Activated gamma-delta T cell (primary cell): Measurements from ENCODE around the gene SLC30A3.
"Not testable (repeated sequence)": the region's sequence is repeated elsewhere in the genome, so short reads cannot be mapped to it uniquely, and the experiment has no call there.

ENCODE experiments used
- DNase-seq: peaks from one replicate; lab custom pipeline; 2025; lab: John Stamatoyannopoulos, UW
- total RNA-seq, 2 donors: gene quantifications; one replicate each; lab custom pipeline; 2026; lab: John Stamatoyannopoulos, UW

SLC30A3 gene, protein sequence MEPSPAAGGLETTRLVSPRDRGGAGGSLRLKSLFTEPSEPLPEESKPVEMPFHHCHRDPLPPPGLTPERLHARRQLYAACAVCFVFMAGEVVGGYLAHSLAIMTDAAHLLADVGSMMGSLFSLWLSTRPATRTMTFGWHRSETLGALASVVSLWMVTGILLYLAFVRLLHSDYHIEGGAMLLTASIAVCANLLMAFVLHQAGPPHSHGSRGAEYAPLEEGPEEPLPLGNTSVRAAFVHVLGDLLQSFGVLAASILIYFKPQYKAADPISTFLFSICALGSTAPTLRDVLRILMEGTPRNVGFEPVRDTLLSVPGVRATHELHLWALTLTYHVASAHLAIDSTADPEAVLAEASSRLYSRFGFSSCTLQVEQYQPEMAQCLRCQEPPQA
- 0 to 0.13 reads per million in 2 donors for total RNA-seq

DNA sequence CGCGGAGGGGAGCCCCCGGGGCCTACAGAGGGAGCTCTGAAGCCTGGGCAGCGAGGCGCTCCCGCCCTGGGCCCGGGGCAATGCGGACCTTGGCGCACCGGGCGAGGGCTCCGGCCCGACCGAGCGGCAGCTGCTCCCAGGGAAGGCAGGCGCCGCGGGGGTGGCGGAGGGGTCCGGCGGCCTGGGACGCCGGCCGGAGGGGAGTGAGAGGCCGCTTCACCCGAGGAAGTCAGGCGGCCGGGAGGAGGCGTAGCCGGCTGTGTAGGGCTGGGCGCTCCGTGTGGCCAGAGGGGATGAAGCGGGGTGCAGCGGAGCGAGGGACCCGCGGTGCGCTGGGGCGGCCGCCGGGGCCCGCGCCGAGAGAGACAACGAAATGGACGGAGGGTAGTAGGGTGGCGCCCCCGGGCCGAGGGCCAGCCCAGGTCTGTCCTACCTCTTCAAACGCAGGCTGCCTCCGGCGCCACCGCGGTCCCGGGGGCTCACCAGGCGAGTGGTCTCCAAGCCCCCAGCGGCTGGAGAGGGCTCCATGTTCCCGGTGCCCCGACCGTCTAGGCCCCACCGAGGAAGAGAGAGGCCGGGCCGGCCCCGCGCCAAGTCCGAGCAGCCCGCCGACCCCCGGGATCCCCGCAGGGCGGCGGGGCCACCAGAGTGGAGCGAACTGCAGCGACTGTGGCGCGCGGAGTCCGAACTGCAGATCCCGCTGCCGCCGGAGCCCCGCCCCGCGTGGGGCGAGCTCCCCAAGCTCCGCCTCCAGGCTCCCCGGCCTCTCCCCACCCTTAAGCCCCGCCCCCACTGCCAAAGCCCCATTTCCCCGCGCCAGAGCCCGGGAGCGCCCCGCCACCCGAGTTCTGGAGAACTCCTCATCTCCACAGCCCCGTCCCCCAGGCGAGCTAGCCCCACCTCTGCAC, at the start of gene SLC30A3:
TSS of gene SLC30A3 (minus strand) at position 669 of the 908 bp plus-strand sequence. CDS start at position 528, 141 bp downstream.
- DNase-seq: peak; percentile 31

DNA sequence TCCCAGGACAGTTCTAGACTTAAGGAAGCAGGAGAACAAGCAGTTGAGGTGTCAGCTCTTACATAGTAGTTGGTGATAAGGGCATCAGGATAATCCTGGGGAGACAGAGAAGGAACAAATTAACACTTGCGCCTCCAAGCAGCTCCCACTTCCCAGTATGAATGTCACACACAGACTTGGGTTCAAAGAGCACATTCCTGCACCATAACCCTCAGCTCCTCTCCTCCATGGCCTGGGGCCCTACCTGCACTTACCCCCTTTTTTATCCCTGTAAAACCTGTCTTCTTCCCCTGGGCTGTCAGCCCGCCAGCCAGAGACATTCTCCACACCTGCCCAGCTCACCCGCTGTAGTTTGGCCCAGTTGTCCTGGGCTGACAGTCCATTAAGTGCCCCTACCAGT, 49.3 kb upstream of the SLC30A3 start:
- DNase-seq: no peak

DNA sequence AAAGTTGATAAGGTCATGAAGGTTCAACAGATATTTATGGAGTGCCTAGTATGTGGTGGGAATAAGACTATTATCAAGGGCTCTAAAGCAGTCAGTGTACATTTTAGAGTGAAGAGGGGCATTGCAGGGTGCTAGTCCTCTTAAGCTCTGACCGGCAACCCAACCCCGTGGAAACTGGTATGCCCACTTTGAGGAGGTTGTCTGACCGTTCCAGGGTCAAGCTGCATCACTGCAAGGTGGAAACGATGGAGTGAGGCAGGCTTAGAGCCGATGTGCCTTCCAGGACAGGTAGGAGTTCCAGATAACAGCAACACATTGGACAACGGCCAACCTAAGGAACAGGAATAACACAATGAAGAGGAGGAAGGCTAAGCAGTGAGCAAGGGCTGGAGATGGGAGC, 46.8 kb upstream of the SLC30A3 start:
- DNase-seq: no peak

DNA sequence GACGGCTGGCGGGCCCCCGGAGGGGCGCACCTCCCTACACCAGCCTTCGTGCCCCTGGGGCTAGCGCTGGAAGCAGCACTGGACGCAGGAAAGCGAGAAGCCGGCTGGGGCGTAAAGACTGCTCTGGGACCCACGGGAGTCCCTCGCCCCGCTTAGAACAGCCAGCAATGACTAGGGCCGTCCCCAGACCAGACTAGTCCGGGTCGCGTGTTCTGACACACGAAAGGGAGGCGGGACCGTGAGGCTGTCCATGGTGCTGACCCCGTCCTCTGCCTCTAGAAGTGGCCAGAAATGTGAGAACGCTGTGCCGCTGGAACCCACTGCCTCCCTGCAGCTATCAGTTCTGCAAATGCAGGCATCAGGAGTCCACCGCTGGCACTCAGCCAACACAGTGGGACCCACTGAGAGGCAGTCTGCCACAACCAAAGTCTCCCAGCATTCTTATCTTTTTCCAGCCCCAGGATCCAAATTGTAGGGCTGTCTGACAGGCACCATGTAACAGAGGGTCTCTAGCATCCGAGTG, 45.6 kb upstream of the SLC30A3 start, which contains the start of gene UCN:
TSS of gene UCN (minus strand) at position 87 of the 523 bp plus-strand sequence. CDS start 550 bp downstream, outside the sequence.
- no peak for DNase-seq

DNA sequence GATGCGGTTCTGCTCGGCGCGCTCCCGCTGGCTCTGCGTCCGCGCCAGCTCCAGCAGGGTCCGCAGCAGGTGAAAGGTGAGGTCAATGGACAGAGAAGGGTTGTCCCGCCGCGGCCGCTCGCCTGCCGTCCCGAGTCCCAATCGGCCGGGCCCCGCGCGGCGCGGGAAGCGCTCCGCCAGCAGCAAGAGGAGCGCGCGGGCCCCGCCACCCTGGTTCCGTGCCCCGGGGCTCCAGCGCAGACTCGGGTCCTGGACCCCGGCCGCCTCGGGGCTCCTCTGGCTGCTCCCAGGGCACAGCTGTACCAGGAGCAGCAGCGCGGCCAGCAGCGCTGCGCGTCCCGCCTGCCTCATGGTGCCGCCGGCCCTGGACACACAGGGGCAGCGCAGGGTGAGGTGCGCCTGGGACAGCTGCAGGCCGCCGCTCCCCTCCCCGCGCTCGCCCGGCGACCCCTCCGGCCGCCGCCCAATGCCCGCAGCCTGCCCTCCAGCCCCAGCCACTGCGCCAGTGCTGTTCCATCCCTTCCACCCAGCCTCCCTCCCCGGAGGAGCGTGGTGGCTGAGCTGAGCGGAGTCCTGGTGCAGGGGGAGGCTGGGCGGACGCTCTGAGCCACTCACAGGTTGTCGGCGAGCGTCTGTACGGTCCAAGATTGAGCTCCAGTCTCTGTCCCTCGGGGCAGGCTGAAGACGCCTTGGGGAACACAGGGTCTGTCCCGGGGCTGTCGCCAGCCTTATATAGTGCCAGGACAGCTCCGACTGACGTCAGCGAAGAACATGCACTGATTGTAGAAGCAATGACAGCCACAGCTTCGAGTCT, 44.9 kb upstream of the SLC30A3 start:
- DNase-seq: no peak

DNA sequence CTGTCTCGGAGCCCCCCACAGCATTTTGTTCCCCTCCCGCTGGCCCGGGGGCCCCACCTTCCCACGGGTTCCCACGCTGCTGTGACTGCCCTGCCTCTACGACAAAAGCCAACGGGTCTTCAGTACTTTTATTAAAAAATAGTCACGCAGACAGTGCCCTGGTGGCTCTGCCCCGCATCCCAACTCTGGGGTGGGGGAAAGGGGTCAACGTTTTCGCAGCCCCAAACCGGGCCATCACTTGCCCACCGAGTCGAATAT, 44.4 kb upstream of the SLC30A3 start:
- DNase-seq: no peak

DNA sequence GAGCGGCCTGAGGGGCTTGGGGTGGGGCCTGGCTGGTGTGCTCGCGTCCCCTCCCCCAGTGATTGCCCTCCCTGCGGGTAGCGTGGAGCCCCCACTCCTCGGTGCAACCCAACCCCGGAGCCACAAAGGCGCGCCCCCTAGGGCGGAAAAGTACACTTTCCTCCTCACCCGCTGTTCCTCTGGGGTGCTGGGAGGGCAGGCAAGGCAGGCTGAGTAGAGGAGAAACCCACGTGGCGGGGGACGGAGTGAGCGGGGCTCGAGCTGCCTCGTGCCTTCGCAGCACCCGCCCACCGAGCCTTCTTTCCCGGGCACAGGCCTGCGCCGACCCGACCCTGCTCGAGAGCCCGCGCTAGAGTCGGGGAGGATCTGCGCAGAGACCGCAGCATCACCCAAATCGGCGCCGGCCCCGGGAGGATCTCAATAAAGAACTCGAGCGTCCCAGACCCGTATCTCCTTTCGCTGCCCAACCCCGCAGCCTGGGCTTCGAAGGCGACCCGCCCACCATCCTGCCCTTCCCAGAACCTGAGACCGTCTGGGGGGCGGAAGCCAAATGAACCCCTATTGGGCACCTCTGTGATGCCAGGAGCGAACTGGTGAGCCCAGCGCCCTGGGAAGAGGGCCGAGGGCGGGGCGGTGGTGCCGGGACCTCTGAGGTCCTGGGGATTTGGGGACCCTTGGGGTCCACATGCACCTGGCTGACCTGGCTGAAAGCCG, 43.9 kb upstream of the SLC30A3 start:
- DNase-seq: no peak

DNA sequence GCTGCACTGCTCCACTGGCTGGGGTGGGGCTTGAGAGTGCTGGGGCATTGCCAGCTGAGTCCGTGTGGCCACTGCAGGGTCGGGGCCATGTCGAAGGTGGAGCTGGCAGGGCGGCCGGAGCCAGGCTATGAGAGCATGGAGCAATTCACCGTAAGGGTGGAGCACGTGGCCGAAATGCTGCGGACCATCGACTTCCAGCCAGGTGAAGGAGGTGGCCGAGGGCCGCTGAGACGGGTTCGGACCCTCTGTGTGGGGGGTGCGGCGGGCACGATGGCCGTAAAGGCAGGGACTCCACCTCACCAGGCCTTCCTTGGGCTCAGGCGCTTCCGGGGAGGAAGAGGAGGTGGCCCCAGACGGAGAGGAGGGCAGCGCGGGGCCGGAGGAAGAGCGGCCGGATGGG, 43.3 kb upstream of the SLC30A3 start:
- DNase-seq: no peak

DNA sequence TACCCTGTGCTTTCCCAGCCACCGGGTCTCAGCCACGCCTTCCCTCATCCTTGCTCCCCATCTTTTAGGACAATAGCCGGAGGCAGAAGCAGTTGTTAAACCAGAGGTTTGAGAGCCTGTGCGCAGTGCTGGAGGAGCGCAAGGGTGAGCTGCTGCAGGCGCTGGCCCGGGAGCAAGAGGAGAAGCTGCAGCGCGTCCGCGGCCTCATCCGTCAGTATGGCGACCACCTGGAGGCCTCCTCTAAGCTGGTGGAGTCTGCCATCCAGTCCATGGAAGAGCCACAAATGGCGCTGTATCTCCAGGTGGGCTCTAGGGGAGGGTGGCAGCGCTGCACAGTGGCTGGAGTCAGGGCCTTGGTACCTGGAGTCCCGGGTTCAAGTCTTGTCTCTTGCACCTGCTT, 42.7 kb upstream of the SLC30A3 start:
- DNase-seq: no peak

DNA sequence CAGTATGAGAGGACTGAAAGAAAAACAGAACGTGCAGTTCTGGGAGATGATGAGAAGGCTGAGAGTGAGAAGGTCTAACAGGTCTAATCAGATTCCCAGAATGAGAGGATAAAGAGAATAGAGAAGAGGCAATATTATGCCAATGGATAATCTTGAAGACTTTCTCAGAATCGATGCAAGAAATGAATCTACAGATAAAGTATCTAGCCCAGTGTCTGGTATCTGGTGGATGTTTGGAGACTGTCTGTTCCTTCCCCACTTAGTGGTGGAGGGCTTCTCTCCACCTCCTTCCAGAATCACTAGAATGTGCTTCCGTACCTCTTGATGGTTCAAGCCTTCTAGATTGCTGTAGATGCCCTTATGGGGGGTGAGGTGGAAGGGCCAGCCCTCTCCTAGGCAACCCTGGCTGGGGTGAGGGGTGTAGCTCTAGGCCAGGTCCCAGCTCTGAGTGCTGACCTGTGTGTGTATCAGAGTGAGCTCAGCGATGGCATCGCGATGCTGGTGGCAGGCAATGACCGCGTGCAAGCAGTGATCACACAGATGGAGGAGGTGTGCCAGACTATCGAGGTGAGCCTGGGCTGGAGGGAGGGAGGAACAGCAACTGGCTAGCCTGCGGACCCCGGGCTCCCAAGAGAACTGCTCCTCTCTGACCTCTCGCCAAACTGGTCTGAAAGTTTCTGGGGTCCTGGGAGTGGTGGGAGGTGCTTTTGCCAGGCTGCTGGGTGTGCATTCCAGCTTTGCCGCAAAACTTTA, 41.8 kb upstream of the SLC30A3 start:
- DNase-seq: no peak

DNA sequence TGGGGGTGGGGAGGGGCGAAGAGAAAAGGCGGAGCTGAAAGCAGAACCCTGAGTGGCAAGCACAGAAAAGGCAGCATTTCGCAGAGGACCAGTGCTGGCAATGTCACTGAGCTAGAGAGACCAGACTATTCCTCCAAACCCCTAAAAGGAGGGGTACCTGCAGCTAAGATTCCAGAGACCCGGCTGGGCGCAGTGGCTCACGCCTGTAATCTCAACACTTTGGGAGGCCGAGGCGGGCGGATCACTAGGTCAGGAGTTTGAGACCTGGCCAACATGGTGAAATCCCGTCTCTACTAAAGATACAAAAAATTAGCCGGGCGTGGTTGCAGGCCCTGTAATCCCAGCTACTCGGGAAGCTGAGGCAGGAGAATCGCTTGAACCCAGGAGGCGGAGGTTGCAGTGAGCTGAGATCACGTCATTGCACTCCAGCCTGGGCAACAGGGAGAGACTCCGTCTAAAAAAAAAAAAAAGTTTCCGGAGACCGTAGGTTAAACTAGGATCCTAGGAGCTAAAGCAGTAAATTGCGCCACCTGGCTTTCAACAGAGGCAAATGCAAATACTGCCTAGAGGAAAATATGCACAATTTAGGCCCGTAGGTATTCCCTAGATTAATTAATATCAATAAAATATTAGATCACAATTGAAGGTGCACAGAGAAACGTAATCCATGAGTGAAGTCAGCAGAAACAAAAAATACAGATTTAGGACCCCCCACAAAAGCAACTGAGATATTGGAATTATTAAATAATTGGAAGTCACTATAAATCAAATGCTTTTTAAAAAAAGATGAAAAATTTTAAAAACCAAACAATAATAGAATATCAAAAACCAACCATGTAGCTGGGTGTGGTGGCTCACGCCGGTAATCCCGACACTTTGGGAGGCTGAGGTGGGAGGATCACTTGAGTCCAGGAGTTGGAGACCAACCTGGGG, 40.5 kb upstream of the SLC30A3 start:
- no peak for DNase-seq

DNA sequence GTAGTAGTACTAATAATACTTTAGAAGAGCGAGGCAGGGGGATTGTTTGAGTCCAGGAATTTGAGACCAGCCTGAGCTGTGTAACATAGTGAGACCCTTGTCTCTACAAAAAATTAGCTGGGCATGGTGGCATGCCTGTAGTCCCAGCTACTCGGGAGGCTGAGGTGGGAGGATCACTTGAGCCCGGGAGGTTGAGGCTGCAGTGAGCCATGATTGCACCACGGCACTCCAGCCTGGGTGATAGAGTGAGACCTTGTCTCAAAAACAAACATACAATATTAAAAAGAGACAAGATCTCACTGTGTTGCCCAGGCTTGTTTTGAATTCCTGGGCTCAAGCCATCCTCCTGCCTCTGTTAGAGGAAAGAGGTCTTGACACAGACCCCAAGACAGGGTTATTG, 37.8 kb upstream of the SLC30A3 start:
- DNase-seq: not testable (repeated sequence)

DNA sequence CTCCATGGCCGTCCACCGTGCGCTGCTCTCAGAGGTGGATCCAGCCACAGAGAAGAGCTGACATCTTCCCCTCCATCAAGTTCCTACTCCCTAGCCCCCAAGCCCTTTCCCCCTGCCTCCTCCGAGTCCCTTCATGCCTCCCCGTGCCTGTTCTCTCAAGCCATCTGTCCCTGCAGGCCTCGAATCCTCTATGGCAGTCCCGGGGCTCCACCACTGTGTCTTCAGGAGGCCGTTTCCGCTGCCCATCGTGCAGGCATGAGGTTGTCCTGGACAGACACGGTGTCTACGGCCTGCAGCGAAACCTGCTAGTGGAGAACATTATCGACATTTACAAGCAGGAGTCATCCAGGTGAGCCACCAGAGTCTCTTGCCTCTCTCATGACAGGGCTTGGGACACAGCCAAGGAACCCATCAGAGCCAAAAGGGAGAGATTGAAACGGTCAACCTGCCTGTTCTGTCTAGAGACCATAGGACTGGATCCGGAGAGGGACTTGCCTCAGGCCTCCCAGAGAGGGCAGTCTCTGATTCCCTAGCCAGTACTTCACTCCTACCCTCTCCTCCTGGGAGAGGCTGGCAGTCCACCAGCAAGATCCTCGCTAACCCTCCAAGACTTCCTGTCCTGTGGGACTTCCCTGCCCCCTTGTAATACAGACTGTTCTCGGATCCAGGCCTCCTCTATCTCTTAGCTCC, 35.7 kb upstream of the SLC30A3 start:
- no peak for DNase-seq

DNA sequence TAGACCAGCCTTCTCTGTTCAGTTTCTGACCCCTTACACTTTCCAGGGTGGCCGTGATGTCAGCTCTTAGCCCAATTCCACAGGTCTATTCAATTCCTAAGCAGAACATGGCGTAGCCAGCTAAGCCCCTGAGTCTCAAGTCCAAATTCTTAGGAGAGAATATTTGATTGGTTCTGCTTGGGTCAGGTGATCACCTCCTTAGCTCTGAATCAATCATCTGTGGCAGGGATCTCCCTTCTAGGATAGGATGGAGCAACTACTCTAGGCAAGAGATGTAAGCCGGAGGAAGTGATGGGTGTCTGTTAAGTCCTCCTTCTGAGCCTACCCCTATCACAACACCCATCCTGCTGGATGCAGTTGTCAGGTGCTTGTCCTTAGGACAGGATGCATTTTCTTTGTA, 34.3 kb upstream of the SLC30A3 start:
- no peak for DNase-seq

DNA sequence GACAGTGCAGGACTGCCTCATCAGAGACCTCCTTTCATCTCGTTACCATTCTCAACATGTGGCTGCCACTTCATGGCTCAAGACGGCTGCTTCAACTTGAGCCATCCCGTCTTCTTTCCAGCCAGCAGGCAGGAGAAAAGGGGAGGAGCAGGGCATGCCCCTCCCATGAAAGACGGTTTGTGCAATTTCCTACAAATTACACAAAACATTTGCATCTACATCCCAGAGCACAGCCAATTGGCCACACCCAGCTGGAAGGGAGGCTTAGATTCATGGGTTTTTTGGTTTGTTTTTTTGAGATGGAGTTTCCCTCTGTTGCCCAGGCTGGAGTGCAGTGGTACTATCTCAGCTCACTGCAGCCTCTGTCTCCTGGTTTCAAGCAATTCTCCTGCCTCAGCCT, 33.6 kb upstream of the SLC30A3 start:
- no peak for DNase-seq

DNA sequence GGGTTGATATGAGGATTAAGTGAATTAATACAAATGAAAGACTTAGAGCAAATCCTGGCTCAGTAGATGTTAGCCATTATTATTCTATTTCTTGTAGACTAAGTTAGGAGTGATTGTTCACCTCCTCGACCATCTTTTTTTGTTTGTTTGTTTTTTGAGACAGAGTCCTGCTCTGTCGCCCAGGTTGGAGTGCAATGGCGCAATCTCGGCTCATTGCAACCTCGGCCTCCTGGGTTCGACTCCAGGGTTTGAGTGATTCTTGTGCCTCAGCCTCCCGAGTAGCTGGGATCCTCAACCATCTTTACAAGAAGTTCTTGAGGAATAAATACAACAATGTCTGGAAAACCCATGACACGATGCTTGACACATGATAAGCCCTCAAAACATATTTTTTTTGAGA, 32.1 kb upstream of the SLC30A3 start:
- no peak for DNase-seq

DNA sequence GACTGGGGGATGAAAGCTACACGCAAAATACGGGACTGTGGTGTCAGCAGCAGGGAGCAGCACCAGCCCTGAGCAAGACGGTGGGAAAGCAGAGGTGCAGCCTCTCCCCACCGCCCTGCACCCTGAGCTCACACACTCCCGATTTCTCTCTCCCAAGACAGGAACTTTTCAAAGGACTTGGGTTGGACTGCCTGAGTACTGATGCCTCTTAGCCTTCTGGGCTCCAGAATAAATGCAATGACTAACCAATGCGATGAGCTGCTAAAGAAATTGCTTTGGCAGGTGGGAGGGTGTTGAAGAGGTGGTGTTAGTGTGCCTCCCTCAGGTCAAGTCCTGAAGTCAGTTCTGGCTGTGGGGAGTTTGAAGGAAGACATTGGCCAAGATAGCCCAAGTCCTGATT, 29.0 kb upstream of the SLC30A3 start:
- DNase-seq: no peak

DNA sequence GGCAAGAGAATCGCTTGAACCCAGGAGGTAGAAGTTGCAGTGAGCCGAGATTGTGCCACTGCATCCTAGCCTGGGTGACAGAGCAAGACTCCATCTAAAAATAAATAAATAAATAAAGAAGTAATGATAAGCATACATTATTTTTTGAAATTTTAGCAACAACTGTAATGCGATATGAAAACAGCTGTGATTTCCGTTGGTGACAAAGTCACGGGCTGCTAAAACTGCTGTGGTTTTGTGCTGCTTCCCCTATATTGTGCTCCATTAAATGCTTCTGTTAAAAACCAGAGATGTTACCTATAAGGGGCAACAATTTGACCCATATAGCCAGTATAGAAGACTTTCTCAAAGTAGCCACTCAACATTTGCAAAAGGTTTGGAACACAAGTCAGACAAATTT, 27.7 kb upstream of the SLC30A3 start:
- DNase-seq: no peak

DNA sequence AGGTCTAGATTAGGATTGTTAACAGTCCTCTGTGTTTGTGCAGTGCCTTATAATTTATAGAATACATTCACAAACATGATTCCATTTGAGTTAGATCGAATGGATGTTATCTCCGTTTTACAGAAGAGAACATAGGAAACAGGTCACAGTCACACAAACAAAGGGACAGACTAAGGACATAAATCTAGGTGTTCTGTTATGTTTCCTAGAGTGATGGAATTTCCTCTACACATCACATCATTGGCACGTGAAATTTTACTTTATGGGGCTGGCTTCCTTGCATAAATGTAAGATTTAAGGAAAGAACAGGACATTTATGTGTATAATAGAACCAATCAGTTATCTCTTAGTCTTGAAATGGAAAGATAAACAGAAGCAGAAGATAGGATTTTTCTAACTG, 25.8 kb upstream of the SLC30A3 start:
- DNase-seq: no peak
